GM21528 (cell line): ENCODE results near the gene LGALSL.

ENCODE experiments used
- ATAC-seq: cut with Tn5 transposase; IDR thresholded peaks from one replicate; pipeline ENCODE4 v1.9.1; 2021; ENCODE audit warnings: mild to moderate bottlenecking, moderate library complexity; ENCODE audit not compliant: unreplicated experiment, low FRiP score

The LGALSL gene

DNA sequence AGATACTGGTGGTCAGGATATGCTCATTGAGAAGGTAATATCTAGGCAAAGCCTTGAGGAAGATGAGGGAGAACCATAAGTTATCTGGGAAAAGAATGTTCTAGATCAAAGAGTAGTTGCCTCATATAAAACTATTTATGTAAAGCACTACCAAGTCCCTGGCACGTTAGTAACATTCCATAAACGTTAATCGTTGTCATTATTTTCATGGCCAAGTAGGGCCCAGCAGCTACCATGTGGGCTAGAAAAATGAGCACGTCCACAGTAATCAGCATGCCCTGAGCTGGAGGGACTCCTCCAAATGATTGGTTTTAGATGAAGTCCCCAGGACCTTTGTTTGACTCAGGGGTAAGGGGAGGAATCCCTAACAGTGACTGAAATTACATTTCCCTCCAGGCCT lies 37.5 kb downstream of the LGALSL start:
- ATAC-seq, result no peak

DNA sequence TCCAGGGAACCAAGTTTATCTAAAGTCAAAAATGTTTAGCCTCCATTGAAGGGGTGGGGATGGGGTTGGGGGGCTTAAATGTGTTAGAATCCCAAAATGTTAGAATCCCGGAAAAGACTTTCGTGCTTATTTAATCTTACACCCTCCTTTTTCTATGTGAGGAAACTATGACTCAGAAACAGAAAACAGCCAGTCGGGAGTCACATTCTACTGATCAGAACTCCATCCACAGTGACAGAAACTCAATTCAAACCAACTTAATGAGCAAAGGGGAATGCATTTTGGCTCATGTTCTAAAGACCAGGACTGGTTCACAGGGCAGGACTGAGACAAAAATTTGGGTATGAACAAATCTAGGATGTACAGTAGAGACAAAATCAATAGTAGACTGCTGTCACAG lies 38.3 kb downstream of the LGALSL start:
- no peak for ATAC-seq

DNA sequence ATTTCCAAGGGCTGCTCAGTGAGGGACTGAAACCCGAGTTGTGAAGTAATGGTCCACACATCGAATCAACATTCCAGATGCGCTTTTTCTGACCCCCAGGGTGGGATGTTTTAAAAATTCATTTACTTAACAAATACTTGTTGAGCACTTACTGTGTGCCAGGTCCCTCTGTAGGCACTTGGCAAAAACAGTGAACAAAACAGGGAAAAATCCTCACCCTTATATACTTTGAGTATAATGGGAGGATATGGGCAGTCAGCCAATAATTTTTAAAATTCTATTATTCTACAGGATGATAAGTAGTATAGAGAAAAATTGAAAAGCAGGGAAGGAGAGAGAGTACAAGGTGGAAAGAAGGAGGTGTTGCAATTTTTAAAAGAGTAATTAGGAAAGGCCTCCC lies 38.9 kb downstream of the LGALSL start:
- no peak for ATAC-seq

DNA sequence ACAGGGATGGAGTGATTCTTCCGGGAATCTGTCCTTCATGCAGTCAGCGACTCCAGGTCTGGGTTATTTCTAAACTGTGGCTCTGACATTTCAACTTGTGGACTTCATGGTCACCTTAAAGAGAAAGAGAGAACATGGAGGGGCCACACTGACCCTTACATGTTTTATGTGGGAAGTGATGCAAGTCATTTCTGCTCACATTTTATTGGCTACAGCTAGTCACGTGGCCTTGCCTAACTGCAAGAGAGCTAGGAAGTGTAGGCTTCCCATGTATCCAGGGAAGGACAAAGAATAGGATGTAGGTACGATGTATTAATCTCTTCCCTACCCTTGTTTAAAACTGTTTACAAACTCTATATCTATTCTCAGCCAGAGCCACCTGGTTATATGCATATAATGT lies 39.8 kb downstream of the LGALSL start:
- no peak for ATAC-seq

DNA sequence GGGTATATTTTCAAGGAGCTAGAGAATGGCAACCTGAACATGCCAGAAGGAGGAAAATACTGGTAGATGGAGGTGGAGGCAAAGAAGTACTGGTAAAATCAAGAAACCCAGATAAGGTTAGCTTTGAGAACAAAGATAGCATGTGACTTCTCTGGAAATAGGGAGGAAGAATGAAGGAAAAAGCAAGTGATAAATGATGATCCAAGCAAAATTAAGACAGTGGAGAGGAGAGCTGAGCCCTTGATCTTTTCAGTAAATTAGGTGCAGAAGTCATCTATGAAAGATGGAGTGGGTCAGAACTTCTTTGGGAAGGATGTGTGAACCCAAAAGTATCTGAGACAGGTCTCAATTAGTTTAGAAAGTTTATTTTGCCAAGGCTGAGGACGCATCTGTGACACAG lies 44.5 kb downstream of the LGALSL start:
- ATAC-seq, result no peak

DNA sequence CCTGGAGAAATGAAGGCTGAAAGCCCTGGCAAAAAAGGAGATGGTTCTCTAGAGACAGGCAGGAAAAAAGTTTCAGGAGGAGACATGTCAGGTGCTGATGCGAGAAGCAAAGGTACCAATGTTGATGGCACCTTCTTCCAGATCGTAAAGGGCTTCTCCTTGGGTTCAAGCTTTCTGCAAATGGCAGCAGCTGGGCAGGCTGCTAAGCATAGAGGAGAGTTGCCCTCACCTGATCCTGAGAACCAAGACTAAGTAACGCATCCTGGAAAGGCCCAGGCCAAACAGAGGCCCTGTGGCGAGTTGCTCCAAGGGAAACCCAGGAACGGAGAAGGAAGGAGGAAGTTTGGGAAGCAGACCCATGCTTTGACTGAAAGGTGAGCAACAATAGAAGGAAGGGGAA lies 46.6 kb downstream of the LGALSL start:
- ATAC-seq, result no peak

DNA sequence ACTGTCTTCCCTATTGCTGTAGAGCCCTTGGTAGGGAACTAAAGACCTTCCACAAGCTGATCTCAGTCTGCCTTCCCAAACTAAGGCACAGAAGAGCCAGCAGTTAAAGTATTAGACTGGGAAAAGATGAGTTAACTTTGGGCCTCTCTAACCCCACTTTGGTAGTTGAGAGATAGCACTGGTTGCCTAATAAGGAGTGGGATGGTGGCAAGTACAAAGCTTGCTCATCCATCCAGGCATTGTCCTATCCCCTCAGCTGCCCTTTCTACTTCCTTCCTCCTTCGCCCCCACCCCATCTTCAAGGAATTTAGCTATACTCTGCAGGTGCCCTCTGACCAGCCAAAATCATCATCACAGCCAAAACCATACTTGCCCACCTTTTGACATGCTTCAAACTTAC lies 48.0 kb downstream of the LGALSL start:
- ATAC-seq, result no peak

DNA sequence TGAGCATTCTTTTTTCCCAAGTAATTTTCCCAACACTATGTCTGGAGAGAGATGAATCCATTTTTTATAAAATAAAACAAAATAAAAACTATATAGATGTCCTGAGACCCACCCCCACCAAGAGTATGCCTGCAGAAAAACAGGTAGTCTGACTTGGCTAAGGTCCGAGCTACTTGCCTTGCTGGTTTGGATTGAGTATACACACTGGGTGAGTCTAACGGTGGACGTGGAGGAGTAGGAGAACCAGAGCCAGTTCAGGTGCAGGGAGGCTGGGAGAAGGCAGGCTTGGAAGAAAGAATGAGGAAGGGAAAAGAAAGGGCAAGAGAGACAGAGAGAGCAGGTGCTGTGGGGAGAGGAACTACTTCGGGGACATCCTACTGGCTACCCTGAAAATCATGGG lies 48.9 kb downstream of the LGALSL start:
- no peak for ATAC-seq

DNA sequence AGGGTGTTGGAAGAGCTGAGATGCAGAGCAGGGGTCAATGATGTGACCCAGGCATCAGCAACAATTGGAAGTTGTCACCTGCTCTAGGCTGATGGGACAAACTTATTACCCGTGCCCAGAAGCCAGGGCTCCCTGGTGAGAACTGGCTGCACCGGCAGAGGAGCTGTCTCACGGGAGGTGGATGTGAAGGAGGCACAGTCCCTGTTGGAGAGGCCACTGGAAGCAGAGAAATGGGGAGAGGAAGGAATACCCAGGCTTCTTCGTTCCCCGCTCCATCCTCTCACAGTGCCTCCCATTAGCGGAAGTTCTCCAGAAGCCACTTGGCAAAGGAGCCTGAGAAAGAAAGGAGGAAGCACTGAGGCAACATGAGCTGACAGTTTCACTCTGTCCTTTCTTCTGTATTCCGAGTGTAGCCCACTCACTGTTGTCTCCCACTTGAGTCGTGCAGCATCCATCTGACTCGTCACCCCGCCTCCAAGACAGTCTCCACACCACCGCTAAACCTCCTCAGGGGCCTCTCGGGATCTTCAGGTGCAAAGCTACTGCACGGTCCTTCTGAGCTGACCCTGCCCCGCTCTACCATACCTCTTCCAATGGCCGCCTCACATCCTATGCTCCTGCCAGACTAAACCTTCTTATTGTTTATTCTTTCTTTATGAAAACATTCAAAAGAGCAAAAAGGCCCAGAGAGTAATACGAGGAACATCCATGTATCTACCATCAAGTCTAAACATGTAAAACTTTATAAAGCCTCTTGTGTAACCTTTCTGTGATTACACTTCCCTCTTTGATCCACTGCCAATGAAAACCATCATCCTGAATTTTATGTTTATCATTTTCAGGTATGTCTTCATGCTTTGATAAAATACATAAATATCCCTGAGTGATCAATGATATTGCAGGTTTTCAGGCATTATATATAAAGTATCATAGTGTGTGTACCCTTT lies 51.1 kb downstream of the LGALSL start:
- ATAC-seq, result no peak

DNA sequence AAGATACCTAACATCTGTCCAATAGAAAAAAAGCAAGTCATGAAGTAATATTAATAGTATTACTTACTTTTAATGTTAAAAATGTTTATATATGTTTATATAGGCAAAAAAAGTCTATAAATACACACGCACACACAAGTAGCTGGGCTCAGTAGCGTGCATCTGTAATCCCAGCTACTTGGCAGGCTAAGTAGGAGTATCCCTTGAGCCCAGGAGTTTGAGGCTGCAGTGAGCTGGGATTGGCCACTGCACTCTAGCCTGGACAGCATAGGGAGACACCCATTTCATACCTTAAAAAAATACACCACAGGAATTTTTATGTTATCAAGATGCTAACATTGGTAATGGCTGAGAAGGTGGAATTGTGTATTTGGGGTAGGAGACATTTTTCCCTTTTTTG lies 52.7 kb downstream of the LGALSL start:
- ATAC-seq, result no peak
